GM12865 (cell line): Measurements from ENCODE around the gene SYP.

Experiments
- DNase-seq: peaks from one replicate; pipeline ENCODE4 v3.0.0; 2010; ENCODE audit warnings: low read depth
- H3K4me3 ChIP-seq: 2 replicates; pipeline ENCODE4 v1.5.1; 2011; ENCODE audit warnings: mild to moderate bottlenecking, low read depth, low read length, control low read depth
- CTCF ChIP-seq: IDR thresholded peaks from 2 replicates; pipeline ENCODE4 v1.5.1; 2011; ENCODE audit warnings: low read length, control low read depth, low read depth, inconsistent platforms; ENCODE audit not compliant: insufficient read depth; ENCODE audit errors: missing control alignments

The SYP gene

DNA sequence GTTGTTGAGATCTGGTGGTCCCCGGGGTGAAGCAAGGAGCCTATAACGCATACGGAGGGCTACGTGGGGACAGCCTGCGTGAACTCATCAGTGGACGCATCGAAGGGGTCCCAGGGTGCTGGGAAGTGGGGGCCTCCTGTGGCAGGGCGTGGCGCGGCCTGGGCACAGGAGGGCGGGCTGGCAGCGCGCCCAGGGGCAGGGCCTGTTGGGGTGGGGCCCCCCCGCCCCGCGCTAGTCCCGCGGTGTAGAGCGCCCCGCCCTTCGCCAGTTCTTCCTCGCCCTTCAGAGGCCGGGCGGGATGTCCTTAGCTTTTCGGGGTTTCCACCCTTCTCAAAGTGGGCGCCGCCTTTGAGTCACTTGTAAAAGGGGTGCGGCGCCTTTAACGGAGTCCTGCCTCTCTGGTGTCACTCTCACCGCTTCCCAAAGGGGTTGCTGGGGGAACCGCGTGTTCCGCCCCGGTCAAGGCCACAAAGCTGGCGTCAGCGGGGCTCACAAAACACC lies 27.7 kb downstream of the SYP start:
- TF ChIP-seq CTCF, result no peak
- H3K4me3 ChIP-seq, result peak overlapping the region; percentile 86
- DNase-seq, result peak; percentile 85

DNA sequence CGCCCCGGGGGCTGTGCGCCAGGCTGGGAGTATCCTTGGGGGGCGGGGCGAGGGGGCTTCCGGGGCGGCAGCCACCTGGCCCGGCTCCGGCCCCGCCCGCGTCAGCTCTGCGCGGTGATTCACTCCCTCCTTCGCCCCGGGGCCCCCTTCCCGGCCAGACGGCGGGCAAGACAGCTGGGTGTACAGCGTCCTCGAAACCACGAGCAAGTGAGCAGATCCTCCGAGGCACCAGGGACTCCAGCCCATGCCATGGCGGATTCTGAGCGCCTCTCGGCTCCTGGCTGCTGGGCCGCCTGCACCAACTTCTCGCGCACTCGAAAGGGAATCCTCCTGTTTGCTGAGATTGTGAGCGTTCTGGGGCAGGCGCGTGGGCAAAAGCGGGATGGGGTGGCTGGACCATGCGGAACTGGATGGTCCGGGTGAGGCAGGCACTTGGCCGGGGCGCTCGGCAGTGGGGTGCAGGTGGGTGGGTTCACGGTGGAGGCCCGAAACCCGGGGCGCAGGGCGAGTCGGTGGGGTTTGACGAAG lies 28.2 kb downstream of the SYP start, which contains the start of gene PLP2:
PLP2 (plus strand) TSS at position 147 of the 528 bp plus-strand sequence; CDS start at position 250, 103 bp downstream.
- peak; percentile 69 for DNase-seq
- TF ChIP-seq CTCF, result no peak
- H3K4me3 ChIP-seq, result peak within 1 kb of the TSS; percentile 86

- no peak for DNase-seq
- no peak for TF ChIP-seq CTCF
- H3K4me3 ChIP-seq, result peak overlapping the region; percentile 51
Observed at GRCh38 chrX:49167740-49168108, 32.3 kb downstream of the SYP start.

DNA sequence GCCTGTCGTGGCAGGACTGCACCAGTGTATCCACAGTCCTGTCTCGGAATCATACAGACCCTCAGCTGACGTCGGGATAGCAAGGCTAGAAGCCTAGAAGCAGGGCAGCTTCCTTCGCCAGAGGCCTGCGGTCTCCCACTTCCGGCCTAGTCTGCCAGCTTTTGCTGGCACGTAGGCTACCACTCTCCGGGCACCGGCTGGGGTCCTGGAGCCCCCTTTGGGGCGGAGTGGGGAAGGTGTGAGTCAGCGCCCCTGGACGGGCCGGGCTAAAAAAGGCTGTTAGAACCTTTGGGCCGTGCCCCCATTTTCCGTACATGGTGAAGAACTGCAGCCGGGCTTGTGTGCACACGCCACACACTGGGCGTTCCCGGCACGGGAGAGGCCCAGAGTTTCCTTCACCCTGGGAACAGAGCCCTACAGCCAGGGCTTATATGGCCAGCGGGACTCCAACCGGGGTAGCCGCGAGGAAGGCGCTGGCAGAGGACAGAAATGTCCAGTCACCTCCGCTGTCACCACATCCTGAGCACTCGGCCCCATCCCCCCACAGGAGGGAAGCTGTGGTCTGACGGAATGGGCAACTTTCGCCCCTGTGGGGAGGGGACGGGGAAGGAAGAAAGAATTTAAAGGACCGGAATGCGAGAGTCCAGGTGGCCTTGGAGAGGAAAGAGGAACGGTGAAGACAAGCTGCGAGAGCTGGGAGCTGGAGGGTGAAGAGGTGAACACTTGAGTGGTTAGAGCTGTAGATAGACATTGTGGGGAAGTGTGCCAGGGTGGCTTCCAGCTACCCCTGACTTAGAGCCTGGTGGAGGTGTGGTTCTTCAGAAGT lies 32.9 kb downstream of the SYP start:
- DNase-seq, result peak; percentile 62
- TF ChIP-seq CTCF, result no peak
- peak overlapping the region; percentile 51 for H3K4me3 ChIP-seq

- DNase-seq, result peak; percentile 87
Observed at GRCh38 chrX:49165901-49166881, 33.8 kb downstream of the SYP start.

More at GRCh38 chrX:49165901-49166881, 33.8 kb downstream of the SYP start:
- peak; percentile 10 for TF ChIP-seq CTCF
- H3K4me3 ChIP-seq, result peak overlapping the region; percentile 51
